Brain microvascular endothelial cell (primary cell): Measurements from ENCODE around the gene TNS3.

ENCODE experiments used
- DNase-seq: peaks from one replicate; pipeline ENCODE4 v3.0.0-alpha.2; 2020
- H3K27ac ChIP-seq: fragments of 250-450 bp; sonication (Bioruptor Pico); 2 replicates; pipeline ENCODE4 v1.5.1; 2020; ENCODE audit warnings: mild to moderate bottlenecking, moderate library complexity
- H3K27me3 ChIP-seq: fragments of 250-450 bp; sonication (Bioruptor Pico); replicated peaks from 2 replicates; pipeline ENCODE4 v1.5.1; 2020; ENCODE audit warnings: mild to moderate bottlenecking
- H3K36me3 ChIP-seq: fragments of 250-450 bp; sonication (Bioruptor Pico); replicated peaks from 2 replicates; pipeline ENCODE4 v1.5.1; 2020; ENCODE audit warnings: mild to moderate bottlenecking
- H3K4me3 ChIP-seq: 2 replicates; pipeline ENCODE4 v1.5.1; 2011; ENCODE audit warnings: low read depth, mild to moderate bottlenecking, control low read depth, low read length, moderate library complexity
- in situ Hi-C: cut with HindIII; loops from 2 replicates; pipeline ENCODE4 v1.10.0; 2017; ENCODE audit warnings: low sequenced_read_pairs, low pct_ligation_motif_present
- TF ChIP-seq, protein P1 (sequence below): IDR thresholded peaks from 2 replicates; pipeline ENCODE4 v1.5.1; 2011; ENCODE audit warnings: low read depth, mild to moderate bottlenecking, moderate library complexity, low read length, control low read depth, inconsistent platforms; ENCODE audit errors: missing control alignments

Gene TNS3

DNA sequence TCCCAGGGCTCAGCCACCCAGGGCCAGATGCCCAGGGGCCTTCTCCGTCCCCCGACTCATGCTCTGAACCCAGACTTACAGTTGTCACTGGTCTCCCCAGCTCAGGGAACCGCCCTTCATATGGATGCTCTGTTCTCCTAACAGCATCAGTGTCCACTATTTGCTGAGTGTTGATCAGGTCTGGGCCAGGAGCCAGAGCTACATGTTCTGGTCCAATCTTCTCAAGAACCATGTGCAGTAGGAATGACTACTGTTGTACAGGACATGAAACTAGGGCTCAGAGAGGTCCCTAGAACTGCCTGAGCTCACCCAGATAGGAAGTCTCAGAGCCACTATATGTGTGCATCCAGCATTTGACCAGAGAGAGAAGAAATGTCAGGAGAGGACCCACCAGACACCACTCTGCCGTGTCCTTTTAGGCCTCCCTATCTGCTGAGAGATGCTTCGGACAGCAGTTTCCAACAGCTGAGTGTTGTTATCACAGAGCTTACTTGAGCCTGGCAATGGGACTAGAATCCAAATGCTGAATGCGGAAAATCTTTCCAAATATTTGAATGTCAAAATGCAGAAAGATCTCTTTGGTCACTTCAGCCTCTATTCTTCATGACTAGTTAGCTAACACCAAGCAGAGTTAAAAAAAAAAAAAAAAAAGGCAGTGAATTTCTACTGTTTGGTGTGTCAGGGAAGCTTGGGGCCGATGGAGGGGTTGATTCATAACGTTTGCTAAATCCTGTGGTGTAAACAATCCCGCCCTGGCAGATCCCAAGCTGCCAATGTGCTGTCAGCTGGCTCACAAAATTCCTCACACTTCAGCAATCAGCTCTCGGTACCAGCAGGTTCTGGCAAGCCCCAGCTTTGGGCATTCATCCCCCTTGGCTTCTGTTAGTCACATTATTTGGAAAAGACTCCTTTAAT, 246.1 kb downstream of the TNS3 start:
- TF ChIP-seq, protein P1, sequence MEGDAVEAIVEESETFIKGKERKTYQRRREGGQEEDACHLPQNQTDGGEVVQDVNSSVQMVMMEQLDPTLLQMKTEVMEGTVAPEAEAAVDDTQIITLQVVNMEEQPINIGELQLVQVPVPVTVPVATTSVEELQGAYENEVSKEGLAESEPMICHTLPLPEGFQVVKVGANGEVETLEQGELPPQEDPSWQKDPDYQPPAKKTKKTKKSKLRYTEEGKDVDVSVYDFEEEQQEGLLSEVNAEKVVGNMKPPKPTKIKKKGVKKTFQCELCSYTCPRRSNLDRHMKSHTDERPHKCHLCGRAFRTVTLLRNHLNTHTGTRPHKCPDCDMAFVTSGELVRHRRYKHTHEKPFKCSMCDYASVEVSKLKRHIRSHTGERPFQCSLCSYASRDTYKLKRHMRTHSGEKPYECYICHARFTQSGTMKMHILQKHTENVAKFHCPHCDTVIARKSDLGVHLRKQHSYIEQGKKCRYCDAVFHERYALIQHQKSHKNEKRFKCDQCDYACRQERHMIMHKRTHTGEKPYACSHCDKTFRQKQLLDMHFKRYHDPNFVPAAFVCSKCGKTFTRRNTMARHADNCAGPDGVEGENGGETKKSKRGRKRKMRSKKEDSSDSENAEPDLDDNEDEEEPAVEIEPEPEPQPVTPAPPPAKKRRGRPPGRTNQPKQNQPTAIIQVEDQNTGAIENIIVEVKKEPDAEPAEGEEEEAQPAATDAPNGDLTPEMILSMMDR = no peak
- DNase-seq = no peak

DNA sequence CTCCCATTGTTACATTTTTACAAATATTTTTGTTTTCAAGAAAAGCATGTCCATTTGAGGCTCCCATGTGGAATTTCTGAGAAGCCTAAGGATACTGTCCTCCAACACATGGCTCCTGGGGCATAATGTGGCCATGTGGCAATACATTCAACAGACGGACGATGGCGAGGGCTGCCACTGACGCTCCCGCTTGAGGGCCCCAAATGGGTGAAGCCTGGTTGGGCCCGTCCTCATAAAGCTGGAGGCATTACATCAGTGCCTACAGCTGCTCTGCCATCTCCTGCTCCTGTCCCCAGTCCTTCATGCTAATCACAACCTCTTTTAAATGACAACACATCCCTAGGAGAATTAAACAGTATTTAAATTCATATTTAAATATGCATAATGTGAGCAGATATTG, 246.8 kb downstream of the TNS3 start:
- H3K36me3 ChIP-seq = no peaks in the 10 kb centered on the region
- DNase-seq = no peak
- TF ChIP-seq, protein P1 = no peak
- no peak overlapping the region for H3K4me3 ChIP-seq
- no peak overlapping the region for H3K27ac ChIP-seq
- no peaks in the 10 kb centered on the region for H3K27me3 ChIP-seq
- in situ Hi-C loops = no loop called here

More for the DNA sequence above, 246.1 kb downstream of the TNS3 start:
- no peaks in the 10 kb centered on the region for H3K27me3 ChIP-seq
- no peak overlapping the region for H3K27ac ChIP-seq
- no peak overlapping the region for H3K4me3 ChIP-seq
- in situ Hi-C loops = no loop called here
- no peaks in the 10 kb centered on the region for H3K36me3 ChIP-seq

DNA sequence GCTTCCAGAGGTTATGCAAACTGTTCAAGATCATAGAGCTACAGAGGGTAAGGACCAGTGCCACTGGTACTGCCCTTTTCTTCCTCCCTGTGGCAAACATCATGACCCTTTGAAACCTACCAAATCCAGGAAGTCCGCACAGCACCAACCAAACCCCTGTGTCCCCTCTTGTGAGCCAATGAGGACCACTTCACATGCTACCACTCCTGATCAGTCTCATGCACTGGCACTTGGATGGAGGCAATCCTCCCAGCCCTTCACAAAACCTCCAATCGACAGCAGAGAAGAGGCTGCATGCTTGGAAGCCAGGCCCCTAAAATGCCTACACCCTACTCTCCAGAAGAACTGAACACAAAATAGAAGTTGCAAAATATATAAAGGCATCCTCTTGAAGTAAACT, 248.0 kb downstream of the TNS3 start:
- in situ Hi-C loops = no loop called here
- no peak overlapping the region for H3K27ac ChIP-seq

DNA sequence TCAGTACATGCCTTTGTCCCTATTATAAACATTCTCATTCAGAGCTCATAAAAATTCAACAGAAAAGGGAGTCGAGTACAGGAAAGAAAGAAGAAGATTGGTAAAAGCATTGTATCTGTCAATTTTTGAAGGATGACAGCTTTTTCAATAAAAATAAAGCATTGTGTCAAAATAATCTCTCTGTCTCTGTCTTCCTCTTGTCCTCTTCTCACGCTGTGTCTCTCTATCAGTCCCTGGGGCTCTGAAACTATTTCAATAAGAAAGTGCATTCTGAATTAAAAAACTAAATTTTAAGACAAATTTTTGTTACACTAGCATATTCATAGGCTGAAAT, 248.4 kb downstream of the TNS3 start:
- TF ChIP-seq, protein P1 = no peak
- H3K27me3 ChIP-seq = no peaks in the 10 kb centered on the region
- DNase-seq = no peak
- in situ Hi-C loops = no loop called here
- no peak overlapping the region for H3K4me3 ChIP-seq
- no peaks in the 10 kb centered on the region for H3K36me3 ChIP-seq
- no peak overlapping the region for H3K27ac ChIP-seq

More for the DNA sequence above, 248.0 kb downstream of the TNS3 start:
- DNase-seq = no peak
- TF ChIP-seq, protein P1 = no peak
- Histone ChIP-seq H3K27me3 (no peaks in the 10 kb centered on the region), H3K4me3 (no peak overlapping the region), H3K36me3 (no peaks in the 10 kb centered on the region)

DNA sequence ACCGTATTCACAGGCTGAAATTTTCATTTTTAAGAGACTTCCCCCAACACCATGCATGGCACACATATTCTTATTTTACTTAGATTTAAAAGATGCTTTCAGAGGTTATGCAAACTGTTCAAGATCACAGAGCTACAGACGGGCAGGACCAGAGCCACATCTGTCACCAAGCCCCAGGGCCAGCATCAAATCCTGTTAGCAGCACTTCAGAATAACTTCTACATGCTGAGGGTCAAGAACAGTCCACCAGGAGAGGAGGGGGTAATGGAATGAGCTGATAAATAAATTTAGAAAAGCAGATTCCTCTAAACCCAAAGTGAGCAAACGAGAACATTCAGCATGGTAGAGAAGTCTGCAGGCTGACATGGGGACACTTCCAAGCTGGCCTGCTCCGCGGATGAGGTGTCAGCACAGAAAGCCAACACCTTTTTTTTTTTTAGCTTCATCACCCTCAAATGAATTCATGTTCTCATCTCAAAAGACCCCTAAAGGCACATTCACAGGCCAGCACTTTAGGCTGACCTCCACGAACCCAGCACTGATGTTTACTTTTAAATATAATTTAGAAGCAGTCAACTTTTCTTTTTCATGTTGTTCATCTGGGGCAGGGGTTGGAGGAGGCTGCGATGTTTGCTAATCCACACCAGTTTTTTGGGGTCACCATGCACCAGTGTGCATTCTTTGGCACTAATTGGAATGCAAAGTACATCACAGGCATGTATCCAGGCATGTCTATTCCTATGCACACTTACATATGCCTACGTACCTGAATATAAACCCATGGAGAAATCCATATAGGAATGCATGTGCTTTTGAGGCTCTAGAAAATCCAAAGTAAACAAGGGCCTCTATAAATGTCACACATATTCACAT, 249.0 kb downstream of the TNS3 start:
- no peak overlapping the region for H3K27ac ChIP-seq
- H3K4me3 ChIP-seq = no peak overlapping the region
- TF ChIP-seq, protein P1 = no peak
- H3K36me3 ChIP-seq = no peaks in the 10 kb centered on the region
- DNase-seq = no peak
- in situ Hi-C loops = no loop called here
- no peaks in the 10 kb centered on the region for H3K27me3 ChIP-seq
